SU-DHL-6 (cell line): ENCODE measurements around the gene EIF1AD.

Experiments
- H2AFZ ChIP-seq: fragments of 200-600 bp; sonication (generic); 2 replicates; pipeline ENCODE4 v1.6.1; 2014; ENCODE audit warnings: low read depth, mild to moderate bottlenecking, moderate library complexity, mixed read lengths, antibody characterized with exemption, low read length; ENCODE audit not compliant: severe bottlenecking
- H3F3A ChIP-seq: fragments of 200-600 bp; shearing (Covaris generic); 2 replicates; pipeline ENCODE4 v1.6.0; 2016; ENCODE audit warnings: antibody characterized with exemption, mild to moderate bottlenecking; ENCODE audit not compliant: insufficient read depth
- H3K27ac ChIP-seq: fragments of 200-600 bp; sonication (generic); 2 replicates; pipeline ENCODE4 v1.5.1; 2016; ENCODE audit warnings: low read depth, mild to moderate bottlenecking, low read length, moderate library complexity, mixed read lengths
- H3K27me3 ChIP-seq: fragments of 200-600 bp; sonication (generic), shearing (Covaris generic); 2 replicates; pipeline ENCODE4 v1.6.0; 2014; ENCODE audit warnings: mild to moderate bottlenecking, low read length
- H3K36me3 ChIP-seq: fragments of 200-600 bp; sonication (generic); 2 replicates; pipeline ENCODE4 v1.6.1; 2014; ENCODE audit warnings: mild to moderate bottlenecking, low read length, mixed read lengths
- H3K4me2 ChIP-seq: fragments of 300-600, 200-600 bp; shearing (Covaris generic), sonication (generic); 2 replicates; pipeline ENCODE4 v1.6.0; 2014; ENCODE audit warnings: low read length, low read depth, mild to moderate bottlenecking; ENCODE audit not compliant: poor library complexity, severe bottlenecking
- H3K4me3 ChIP-seq: fragments of 200-600 bp; sonication (generic); 2 replicates; pipeline ENCODE4 v1.5.1; 2014; ENCODE audit warnings: antibody characterized with exemption, low read length, mild to moderate bottlenecking, mixed read lengths; ENCODE audit not compliant: insufficient read depth, poor library complexity, severe bottlenecking
- H3K79me2 ChIP-seq: fragments of 200-600 bp; sonication (generic); 2 replicates; pipeline ENCODE4 v1.6.1; 2014; ENCODE audit warnings: mild to moderate bottlenecking, low read length, moderate library complexity; ENCODE audit not compliant: insufficient read depth
- H3K9ac ChIP-seq: fragments of 200-600 bp; sonication (generic); 2 replicates; pipeline ENCODE4 v1.7.0; 2014; ENCODE audit warnings: mild to moderate bottlenecking, low read length
- H3K9me2 ChIP-seq: fragments of 200-600 bp; sonication (generic); replicated peaks from 2 replicates; pipeline ENCODE4 v1.6.1; 2014; ENCODE audit warnings: low read length; ENCODE audit not compliant: insufficient read depth
- H3K9me3 ChIP-seq: fragments of 200-600 bp; sonication (generic); 2 replicates; pipeline ENCODE4 v1.6.1; 2014; ENCODE audit warnings: low read length, mixed read lengths; ENCODE audit not compliant: insufficient read depth
- H4K20me1 ChIP-seq: fragments of 200-600 bp; sonication (generic); 2 replicates; pipeline ENCODE4 v1.6.1; 2014; ENCODE audit warnings: low read depth, mild to moderate bottlenecking, antibody characterized with exemption, low read length, moderate library complexity, mixed read lengths
- EZH2phosphoT487 ChIP-seq: fragments of 200-600 bp; sonication (generic), shearing (Covaris generic); conservative IDR thresholded peaks from 2 replicates; pipeline ENCODE4 v1.6.1; 2018; ENCODE audit warnings: mild to moderate bottlenecking, antibody characterized with exemption, low read length, moderate library complexity, mixed read lengths
- TF ChIP-seq, protein P1 (sequence below): fragments of 200-600 bp; sonication (generic); IDR thresholded peaks from one replicate; pipeline ENCODE4 v1.5.1; 2017; ENCODE audit warnings: antibody characterized with exemption, mild to moderate bottlenecking, low read length, moderate library complexity; ENCODE audit not compliant: insufficient read depth, poor library complexity, severe bottlenecking

Gene EIF1AD

DNA sequence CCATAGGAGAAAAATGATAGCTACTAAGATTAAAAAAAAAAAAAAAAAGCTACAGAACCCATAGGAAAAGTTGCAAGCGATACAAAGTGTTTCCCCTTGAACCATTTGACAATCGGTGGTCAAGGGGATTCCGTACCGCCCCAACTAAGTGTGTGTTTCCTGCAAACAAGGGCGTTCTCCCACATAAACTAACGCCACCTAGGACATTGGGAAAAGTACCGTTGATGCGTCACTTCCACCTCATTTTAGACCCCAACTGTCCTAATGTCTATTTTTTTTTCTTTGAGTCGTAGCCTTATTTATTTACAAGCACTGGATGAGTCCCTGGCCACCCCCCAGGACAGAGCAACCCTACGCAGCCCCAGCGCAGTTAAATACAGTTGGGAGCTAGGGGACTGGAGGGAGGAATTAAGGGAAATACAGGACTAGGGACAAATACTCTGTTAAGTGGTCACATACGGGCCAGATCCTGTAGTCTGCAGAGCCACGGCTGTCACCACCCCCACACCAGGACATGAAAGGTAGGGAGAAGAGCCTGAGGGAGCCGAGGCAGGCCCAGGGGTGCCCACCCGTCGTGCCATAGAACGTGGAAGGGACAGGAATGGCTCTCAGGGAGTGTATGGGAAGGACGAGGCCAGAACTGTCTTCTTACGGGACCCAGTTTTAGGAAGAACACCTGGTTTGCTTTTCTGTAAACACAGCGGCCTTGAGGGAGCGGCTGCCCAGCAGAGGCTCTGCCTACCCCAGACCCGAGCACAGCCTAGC is 19.0 kb downstream of the EIF1AD start:
- Histone ChIP-seq H3K9ac (no peak overlapping the region), H3K79me2 (no peaks in the 10 kb centered on the region), H3K4me3 (no peak overlapping the region), H3K4me2 (no peak overlapping the region), H4K20me1 (no peaks in the 10 kb centered on the region), H3K9me2 (no peaks in the 10 kb centered on the region), H3K9me3 (no peaks in the 10 kb centered on the region), H3K36me3 (no peaks in the 10 kb centered on the region), H3F3A (no peaks in the 10 kb centered on the region), H2AFZ (no peak overlapping the region), H3K27ac (no peak overlapping the region), H3K27me3 (no peaks in the 10 kb centered on the region)
- no peak for TF ChIP-seq EZH2phosphoT487
- TF ChIP-seq, protein P1, sequence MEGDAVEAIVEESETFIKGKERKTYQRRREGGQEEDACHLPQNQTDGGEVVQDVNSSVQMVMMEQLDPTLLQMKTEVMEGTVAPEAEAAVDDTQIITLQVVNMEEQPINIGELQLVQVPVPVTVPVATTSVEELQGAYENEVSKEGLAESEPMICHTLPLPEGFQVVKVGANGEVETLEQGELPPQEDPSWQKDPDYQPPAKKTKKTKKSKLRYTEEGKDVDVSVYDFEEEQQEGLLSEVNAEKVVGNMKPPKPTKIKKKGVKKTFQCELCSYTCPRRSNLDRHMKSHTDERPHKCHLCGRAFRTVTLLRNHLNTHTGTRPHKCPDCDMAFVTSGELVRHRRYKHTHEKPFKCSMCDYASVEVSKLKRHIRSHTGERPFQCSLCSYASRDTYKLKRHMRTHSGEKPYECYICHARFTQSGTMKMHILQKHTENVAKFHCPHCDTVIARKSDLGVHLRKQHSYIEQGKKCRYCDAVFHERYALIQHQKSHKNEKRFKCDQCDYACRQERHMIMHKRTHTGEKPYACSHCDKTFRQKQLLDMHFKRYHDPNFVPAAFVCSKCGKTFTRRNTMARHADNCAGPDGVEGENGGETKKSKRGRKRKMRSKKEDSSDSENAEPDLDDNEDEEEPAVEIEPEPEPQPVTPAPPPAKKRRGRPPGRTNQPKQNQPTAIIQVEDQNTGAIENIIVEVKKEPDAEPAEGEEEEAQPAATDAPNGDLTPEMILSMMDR = no peak

DNA sequence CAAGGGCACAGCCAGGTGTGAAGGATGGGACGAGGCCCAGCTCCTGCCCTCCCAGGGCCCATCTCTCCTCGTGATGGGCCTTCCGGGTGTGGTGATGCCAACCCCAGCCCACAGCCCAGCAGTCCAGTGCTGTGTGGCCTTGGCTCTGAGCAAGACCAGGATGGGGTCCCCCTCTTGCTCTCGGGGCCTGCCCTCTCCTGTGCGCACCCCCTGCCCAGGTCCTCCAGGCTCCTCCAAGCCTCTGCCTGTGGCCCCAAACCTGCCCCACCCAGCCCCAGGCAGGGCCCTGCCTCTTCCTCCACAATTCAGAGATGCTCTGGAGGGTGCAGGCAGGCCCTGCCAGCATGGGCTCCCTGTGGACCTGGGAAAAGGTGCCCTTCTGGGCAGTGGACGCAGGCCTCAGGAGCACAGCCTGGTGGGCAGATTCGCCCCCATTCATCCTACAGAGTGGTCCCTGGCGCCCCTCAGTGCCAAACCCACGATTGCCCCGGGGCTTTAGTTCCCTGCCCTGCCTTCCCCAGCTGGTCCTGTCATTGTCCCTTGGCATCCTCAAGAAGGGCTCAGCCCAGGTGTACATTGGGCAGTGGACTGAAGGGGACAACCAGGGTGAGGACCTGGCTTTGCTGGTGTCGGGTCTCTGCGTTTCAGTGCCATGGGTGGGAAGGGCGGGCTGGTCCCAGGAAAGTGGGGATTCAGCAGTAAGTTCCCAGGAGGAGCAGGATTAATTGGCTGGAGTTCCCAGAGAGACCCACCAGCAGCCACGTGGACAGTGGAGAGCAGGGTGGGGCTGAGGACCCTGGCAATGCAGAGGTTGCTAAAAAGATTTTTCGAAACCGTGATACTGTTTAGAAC is 19.8 kb downstream of the EIF1AD start:
- no peak overlapping the region for H3K4me3 ChIP-seq
- H3K36me3 ChIP-seq = no peaks in the 10 kb centered on the region
- H2AFZ ChIP-seq = no peak overlapping the region
- no peaks in the 10 kb centered on the region for H3K79me2 ChIP-seq
- H3F3A ChIP-seq = no peaks in the 10 kb centered on the region
- H3K9me3 ChIP-seq = no peaks in the 10 kb centered on the region
- no peak for TF ChIP-seq EZH2phosphoT487
- TF ChIP-seq, protein P1 = no peak
- no peaks in the 10 kb centered on the region; the same call in 1 of the 2 replicates for H4K20me1 ChIP-seq
- H3K9me2 ChIP-seq = no peaks in the 10 kb centered on the region
- no peak overlapping the region for H3K4me2 ChIP-seq
- H3K27me3 ChIP-seq = no peaks in the 10 kb centered on the region
- H3K9ac ChIP-seq = no peak overlapping the region
- no peak overlapping the region for H3K27ac ChIP-seq

DNA sequence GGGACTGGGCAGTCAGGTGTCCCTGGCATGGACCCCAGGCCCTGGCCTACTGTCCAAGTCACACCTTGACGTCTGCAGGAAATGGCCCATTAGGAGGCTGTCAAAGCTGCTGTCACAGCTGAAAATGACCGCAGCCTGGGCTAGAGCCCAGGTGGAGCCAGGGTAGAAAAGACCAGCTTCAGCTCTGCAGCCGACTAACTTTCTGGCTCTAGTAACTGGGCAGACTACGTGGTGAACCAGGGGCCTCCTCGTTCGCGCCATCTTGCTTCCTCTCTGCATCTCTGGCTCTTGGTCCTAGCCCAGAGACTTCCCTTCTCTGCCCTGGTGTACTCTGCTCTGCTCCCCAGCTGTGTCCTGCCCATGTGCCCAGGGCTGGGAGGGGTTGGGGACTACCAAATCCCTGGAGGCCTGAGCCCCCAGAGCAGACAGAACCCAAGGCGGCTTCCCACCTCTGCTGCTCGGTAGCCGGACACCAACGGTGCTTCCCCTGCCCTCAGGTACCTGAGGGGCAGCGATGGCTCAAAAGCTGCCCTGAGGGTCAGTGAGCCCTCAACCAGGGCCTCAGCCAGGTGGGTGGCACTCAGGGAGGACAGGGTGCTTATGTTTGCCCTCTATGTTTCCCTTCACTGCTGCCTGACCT is 20.7 kb downstream of the EIF1AD start:
- Histone ChIP-seq H3K79me2 (no peaks in the 10 kb centered on the region), H3K27ac (no peak overlapping the region), H3K4me3 (no peak overlapping the region), H2AFZ (no peak overlapping the region), H3K36me3 (no peaks in the 10 kb centered on the region), H3K9ac (no peak overlapping the region), H3K9me2 (no peaks in the 10 kb centered on the region), H3K4me2 (no peak overlapping the region), H3K9me3 (no peaks in the 10 kb centered on the region), H3F3A (no peaks in the 10 kb centered on the region), H3K27me3 (no peaks in the 10 kb centered on the region), H4K20me1 (no peaks in the 10 kb centered on the region; the same call in 1 of the 2 replicates)
- TF ChIP-seq, protein P1 = no peak
- no peak for TF ChIP-seq EZH2phosphoT487
